ENCODE results near the gene WDR7.

WDR7 gene

DNA sequence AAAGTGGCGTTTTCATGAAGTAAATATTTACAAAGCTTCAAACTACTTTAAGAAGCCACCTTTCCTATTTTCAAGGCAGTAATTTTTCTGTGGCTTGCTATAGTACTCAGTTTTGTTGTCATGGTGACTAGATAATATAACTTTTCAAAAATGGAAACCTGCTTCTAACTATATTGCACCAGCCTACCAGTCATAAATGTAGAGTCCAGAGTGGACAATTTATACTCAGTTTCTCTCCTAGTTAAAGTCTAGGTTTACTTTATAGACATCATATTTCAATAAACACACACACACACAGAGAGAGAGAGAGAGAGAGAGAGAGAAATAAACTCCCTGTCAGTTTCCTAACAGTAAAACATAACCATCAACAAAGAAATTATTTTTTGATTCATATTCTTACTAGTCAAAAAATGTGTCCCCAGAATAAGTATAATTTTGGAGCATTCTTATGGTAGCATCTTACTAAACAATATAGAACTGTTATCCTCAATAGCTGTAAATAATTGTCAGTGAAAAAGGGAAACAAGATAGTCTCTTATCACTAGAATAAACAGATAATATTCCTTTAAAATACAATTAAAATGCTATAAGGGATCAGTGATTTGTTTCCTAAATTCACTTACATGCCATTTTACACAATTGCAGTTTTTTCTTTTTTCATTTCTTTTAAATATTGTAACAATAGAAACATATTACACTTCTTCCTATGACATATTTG is 332.3 kb downstream of the WDR7 start:
- no peak overlapping the region for H3K9ac ChIP-seq (ENCODE audit: low read depth, low read length)
- no peaks in the 10 kb centered on the region for H3K9me3 ChIP-seq (ENCODE audit: control insufficient read depth, insufficient read depth, low read length)
- no peaks in the 10 kb centered on the region for H3K27me3 ChIP-seq (ENCODE audit: control insufficient read depth, insufficient read depth, low read length)
- no peak overlapping the region for H3K4me3 ChIP-seq (ENCODE audit: low read depth, low read length)
- H3K36me3 ChIP-seq (ENCODE audit: control insufficient read depth, insufficient read depth, low read length) = no peaks in the 10 kb centered on the region
- peaks cover 8% of the 10 kb centered on the region for H3K4me1 ChIP-seq (ENCODE audit: control insufficient read depth, insufficient read depth, low read length)

DNA sequence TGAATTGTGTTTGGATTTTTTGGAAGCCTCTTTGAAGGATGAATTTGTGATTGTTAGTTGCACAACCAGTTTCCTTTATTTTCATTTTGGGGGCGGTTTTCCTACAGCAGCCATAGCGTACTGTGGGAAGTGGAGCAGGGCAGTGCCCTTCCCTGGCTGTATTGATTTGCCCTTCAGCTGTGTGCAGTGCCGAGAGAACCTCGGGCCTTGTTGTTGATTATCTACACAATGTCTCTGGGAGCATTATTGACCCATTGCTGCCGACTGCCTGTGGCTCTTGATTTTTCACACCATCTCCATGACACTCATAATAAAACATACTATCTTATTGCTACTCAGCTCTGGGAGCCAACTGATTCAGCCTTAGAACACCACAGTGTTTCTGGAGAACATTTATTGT is 333.6 kb downstream of the WDR7 start:
- no peaks in the 10 kb centered on the region for H3K27me3 ChIP-seq (ENCODE audit: control insufficient read depth, insufficient read depth, low read length)
- no peaks in the 10 kb centered on the region for H3K36me3 ChIP-seq (ENCODE audit: control insufficient read depth, insufficient read depth, low read length)
- H3K4me1 ChIP-seq (ENCODE audit: control insufficient read depth, insufficient read depth, low read length) = peaks cover 8% of the 10 kb centered on the region
- no peak overlapping the region for H3K4me3 ChIP-seq (ENCODE audit: low read depth, low read length)
- H3K9me3 ChIP-seq (ENCODE audit: control insufficient read depth, insufficient read depth, low read length) = no peaks in the 10 kb centered on the region
- H3K9ac ChIP-seq (ENCODE audit: low read depth, low read length) = no peak overlapping the region

DNA sequence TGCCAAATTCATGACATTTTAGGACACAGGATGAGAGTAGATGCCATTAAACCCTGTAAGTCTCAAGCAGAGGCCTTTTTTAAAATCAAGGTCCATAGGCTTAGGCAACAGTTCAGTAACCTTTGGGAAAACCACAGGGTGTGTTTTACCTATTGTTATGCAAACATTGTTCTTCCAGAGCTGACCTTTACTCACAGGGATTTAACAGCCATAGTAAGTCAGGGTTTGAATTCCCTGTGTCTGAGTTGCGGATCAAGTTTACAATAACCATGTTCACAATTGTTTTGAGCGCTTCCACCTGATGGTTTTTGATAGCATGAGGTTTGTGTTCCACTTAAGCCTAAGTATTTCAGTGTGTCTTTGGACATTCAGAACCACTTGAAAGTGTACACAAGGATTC is 335.7 kb downstream of the WDR7 start:
- H3K36me3 ChIP-seq (ENCODE audit: control insufficient read depth, insufficient read depth, low read length) = no peaks in the 10 kb centered on the region
- H3K9me3 ChIP-seq (ENCODE audit: control insufficient read depth, insufficient read depth, low read length) = no peaks in the 10 kb centered on the region
- no peak overlapping the region for H3K4me3 ChIP-seq (ENCODE audit: low read depth, low read length)
- peaks cover 8% of the 10 kb centered on the region for H3K4me1 ChIP-seq (ENCODE audit: control insufficient read depth, insufficient read depth, low read length)
- H3K9ac ChIP-seq (ENCODE audit: low read depth, low read length) = no peak overlapping the region
- H3K27me3 ChIP-seq (ENCODE audit: control insufficient read depth, insufficient read depth, low read length) = no peaks in the 10 kb centered on the region

DNA sequence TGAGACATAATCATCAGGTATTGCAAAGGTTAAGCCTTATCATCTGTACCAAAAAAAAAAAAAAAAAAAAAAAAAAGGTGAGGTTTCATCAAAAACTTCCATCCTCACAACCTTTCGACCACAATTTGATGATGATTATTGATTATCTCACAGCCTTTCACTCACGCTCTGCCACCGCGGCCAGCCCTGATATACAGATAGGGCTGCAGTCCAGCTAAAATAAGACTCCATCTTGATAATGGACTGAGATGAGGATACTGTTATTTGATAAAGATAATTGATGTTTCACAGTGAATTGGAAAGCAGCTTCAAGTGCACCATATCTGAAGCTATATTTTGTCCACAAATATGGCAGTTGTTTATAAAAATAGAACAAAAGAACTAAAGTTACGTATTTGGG is 336.1 kb downstream of the WDR7 start:
- Histone ChIP-seq H3K4me3 (ENCODE audit: low read depth, low read length) (no peak overlapping the region), H3K27me3 (ENCODE audit: control insufficient read depth, insufficient read depth, low read length) (no peaks in the 10 kb centered on the region), H3K4me1 (ENCODE audit: control insufficient read depth, insufficient read depth, low read length) (peaks cover 8% of the 10 kb centered on the region), H3K36me3 (ENCODE audit: control insufficient read depth, insufficient read depth, low read length) (no peaks in the 10 kb centered on the region), H3K9ac (ENCODE audit: low read depth, low read length) (no peak overlapping the region), H3K9me3 (ENCODE audit: control insufficient read depth, insufficient read depth, low read length) (no peaks in the 10 kb centered on the region)

DNA sequence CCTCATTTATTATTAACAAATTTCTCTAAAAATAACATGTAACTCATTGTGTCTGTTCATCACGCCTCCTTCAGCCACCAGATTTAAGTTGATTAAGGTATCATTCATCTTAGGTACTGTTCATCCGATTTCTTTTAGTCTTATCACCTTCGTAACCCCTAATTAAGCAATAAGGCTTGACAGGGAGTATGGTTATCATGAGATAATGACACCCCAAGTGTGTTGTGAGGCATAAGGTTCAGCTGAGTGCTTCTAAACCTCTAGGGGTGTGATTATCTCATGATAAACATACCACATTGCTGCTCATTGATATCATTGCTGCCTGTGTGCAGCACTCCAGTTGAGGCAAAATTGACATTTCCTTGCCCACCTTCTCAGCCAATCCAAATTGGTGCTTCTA is 336.9 kb downstream of the WDR7 start:
- H3K36me3 ChIP-seq (ENCODE audit: control insufficient read depth, insufficient read depth, low read length) = no peaks in the 10 kb centered on the region
- peaks cover 8% of the 10 kb centered on the region for H3K4me1 ChIP-seq (ENCODE audit: control insufficient read depth, insufficient read depth, low read length)
- H3K9ac ChIP-seq (ENCODE audit: low read depth, low read length) = no peak overlapping the region
- H3K4me3 ChIP-seq (ENCODE audit: low read depth, low read length) = no peak overlapping the region
- no peaks in the 10 kb centered on the region for H3K9me3 ChIP-seq (ENCODE audit: control insufficient read depth, insufficient read depth, low read length)
- H3K27me3 ChIP-seq (ENCODE audit: control insufficient read depth, insufficient read depth, low read length) = no peaks in the 10 kb centered on the region

DNA sequence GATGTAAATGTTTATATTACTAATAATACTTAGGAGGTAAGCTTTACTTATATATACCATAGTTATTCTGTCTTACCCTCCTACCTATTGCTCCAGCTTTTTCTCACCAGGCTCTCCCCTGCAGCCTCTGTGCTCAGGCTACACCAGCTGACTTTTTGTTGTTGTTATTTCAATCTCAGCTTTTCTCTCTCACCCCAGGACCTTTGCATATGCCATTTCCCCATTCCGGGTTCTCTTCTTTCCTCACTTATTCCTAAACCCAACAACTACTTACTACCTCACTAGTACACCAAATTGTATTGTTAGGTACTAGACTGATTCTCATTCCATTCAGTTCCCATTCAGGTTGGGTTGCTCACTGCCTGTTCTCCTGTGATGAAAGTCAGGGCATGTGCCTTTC is 339.5 kb downstream of the WDR7 start:
- Histone ChIP-seq H3K9ac (ENCODE audit: low read depth, low read length) (no peak overlapping the region), H3K36me3 (ENCODE audit: control insufficient read depth, insufficient read depth, low read length) (no peaks in the 10 kb centered on the region), H3K27me3 (ENCODE audit: control insufficient read depth, insufficient read depth, low read length) (no peaks in the 10 kb centered on the region), H3K4me3 (ENCODE audit: low read depth, low read length) (no peak overlapping the region), H3K9me3 (ENCODE audit: control insufficient read depth, insufficient read depth, low read length) (no peaks in the 10 kb centered on the region), H3K4me1 (ENCODE audit: control insufficient read depth, insufficient read depth, low read length) (peaks cover 7% of the 10 kb centered on the region)

DNA sequence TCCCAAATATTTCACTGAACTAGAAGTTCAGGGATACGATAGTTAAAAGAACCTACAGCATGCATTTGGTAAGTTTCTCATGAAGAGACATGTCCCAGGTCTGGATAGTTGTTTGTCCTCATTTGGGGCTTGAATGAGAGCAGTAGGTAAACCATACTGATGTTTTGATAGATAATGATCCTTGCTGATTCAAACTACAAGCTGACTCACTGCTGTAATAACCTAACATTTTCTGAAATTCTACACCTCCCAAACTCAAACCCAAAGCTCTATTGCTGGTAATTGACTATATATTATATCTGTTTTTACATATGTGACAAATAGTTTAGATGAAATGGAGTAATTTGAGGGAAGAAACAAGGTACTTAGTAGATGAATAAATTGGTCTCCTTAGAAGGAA is 341.6 kb downstream of the WDR7 start:
- H3K4me1 ChIP-seq (ENCODE audit: control insufficient read depth, insufficient read depth, low read length) = no peaks in the 10 kb centered on the region
- H3K4me3 ChIP-seq (ENCODE audit: low read depth, low read length) = no peak overlapping the region
- H3K9ac ChIP-seq (ENCODE audit: low read depth, low read length) = no peak overlapping the region
- H3K36me3 ChIP-seq (ENCODE audit: control insufficient read depth, insufficient read depth, low read length) = no peaks in the 10 kb centered on the region
- no peaks in the 10 kb centered on the region for H3K9me3 ChIP-seq (ENCODE audit: control insufficient read depth, insufficient read depth, low read length)
- H3K27me3 ChIP-seq (ENCODE audit: control insufficient read depth, insufficient read depth, low read length) = no peaks in the 10 kb centered on the region

DNA sequence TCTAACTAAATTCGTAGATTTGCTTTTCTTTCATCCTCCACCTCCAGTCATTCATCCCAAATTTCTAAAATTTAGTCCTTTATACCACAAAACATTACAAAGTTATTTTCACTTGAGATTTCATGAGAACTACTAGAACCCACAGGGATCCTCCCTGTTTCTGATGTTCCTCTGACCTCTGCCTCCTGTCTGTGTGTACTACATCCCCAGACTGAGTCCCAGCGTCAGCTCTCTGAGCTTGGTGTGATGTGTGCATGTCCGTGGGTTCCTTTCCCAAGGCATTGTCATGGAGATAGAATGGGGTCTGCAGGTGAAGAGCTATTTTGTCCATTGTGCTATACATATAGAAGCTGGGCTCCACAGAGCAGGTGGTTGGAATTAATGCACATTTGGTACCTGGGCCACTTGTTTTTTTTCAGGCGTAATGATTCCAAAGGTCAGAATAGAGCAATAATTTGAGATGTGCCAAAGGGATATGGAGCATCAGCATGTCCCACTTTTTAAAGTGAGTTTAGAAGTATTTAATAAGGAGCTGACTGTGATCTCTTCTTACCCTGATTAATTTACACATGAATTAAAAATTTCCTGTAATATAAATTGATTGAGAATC is 344.5 kb downstream of the WDR7 start:
- Histone ChIP-seq H3K9me3 (ENCODE audit: control insufficient read depth, insufficient read depth, low read length) (no peaks in the 10 kb centered on the region), H3K27me3 (ENCODE audit: control insufficient read depth, insufficient read depth, low read length) (no peaks in the 10 kb centered on the region), H3K9ac (ENCODE audit: low read depth, low read length) (no peak overlapping the region), H3K4me1 (ENCODE audit: control insufficient read depth, insufficient read depth, low read length) (no peaks in the 10 kb centered on the region), H3K4me3 (ENCODE audit: low read depth, low read length) (no peak overlapping the region), H3K36me3 (ENCODE audit: control insufficient read depth, insufficient read depth, low read length) (no peaks in the 10 kb centered on the region)

DNA sequence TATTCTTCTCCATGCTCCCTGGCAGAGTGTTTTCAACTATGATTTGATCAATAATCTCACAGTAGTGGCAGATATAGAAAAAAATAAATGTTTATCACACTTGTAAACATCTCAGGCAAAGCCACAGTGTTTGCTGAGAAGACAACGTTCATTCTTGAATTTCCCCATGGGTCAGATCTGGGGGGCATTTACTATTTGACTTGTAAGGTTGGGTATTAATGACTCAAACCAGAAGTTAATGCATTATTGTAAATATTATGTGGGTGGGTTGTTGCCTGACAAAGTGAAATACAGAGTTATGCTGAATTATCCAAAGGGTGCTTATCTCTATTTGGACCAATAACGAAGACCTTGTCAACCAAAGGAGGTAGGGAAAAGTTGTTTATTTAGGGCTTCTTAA is 346.0 kb downstream of the WDR7 start:
- no peaks in the 10 kb centered on the region for H3K4me1 ChIP-seq (ENCODE audit: control insufficient read depth, insufficient read depth, low read length)
- no peaks in the 10 kb centered on the region for H3K36me3 ChIP-seq (ENCODE audit: control insufficient read depth, insufficient read depth, low read length)
- H3K4me3 ChIP-seq (ENCODE audit: low read depth, low read length) = no peak overlapping the region
- no peak overlapping the region for H3K9ac ChIP-seq (ENCODE audit: low read depth, low read length)
- no peaks in the 10 kb centered on the region for H3K27me3 ChIP-seq (ENCODE audit: control insufficient read depth, insufficient read depth, low read length)
- no peaks in the 10 kb centered on the region for H3K9me3 ChIP-seq (ENCODE audit: control insufficient read depth, insufficient read depth, low read length)

DNA sequence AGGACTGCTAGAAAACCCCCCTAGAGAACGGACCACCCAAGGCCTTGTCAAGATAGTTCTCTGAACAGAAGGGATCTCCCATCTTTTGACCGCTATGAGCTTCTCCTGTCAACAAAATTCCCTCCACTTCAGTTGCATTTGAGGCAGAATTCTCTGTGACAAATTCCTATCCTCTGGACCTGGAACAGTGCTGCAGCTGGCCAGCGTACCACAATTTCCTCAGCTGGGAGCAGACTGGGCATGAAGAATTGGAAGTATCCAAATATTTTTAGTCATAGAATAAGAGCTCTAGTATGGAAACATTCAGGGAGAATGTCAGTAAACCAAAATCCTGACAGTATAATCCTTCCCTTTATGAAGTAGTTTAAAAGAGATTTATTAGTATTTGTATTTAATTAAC is 348.7 kb downstream of the WDR7 start:
- H3K36me3 ChIP-seq (ENCODE audit: control insufficient read depth, insufficient read depth, low read length) = no peaks in the 10 kb centered on the region
- no peaks in the 10 kb centered on the region for H3K9me3 ChIP-seq (ENCODE audit: control insufficient read depth, insufficient read depth, low read length)
- H3K4me1 ChIP-seq (ENCODE audit: control insufficient read depth, insufficient read depth, low read length) = no peaks in the 10 kb centered on the region
- H3K4me3 ChIP-seq (ENCODE audit: low read depth, low read length) = no peak overlapping the region
- H3K27me3 ChIP-seq (ENCODE audit: control insufficient read depth, insufficient read depth, low read length) = no peaks in the 10 kb centered on the region
- no peak overlapping the region for H3K9ac ChIP-seq (ENCODE audit: low read depth, low read length)

DNA sequence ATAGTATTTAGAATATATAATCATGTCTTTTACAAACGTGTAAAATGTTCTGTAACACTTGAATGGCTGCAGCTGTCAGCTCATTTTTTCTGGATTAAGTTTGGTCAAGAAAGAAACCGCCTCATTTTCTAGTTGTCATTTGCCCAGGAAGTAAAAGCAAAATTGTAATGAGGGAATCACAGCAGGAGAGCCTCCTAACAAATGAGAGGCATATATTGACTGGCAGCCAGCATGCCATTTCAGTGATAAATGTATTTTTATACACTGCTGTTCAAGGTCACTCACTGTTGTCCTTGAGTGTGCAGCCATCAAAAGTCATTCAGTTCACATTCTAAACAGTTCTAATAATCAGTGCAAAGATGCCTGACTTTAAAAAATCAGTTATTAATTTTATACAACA is 351.5 kb downstream of the WDR7 start:
- Histone ChIP-seq H3K4me1 (ENCODE audit: control insufficient read depth, insufficient read depth, low read length) (no peaks in the 10 kb centered on the region), H3K9ac (ENCODE audit: low read depth, low read length) (no peak overlapping the region), H3K36me3 (ENCODE audit: control insufficient read depth, insufficient read depth, low read length) (no peaks in the 10 kb centered on the region), H3K27me3 (ENCODE audit: control insufficient read depth, insufficient read depth, low read length) (no peaks in the 10 kb centered on the region), H3K4me3 (ENCODE audit: low read depth, low read length) (no peak overlapping the region), H3K9me3 (ENCODE audit: control insufficient read depth, insufficient read depth, low read length) (no peaks in the 10 kb centered on the region)

DNA sequence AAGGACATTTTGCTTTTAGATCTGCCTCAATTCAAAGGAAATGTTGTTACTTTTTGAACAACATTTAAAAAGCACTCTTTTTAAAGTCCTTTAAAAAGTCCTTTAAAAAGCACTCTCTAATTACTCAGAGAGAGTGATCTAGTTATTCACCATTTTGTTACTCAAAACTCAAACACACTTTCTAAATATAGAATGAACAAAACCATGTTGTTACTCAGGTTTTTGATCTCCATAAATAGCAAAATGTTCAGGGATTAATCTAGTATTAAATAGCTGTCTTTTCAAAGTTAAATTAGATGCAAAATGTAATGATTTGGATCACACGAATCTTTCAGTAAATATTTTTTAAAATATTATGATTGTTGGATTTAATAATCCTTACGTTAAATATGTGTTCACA is 352.2 kb downstream of the WDR7 start:
- Histone ChIP-seq H3K9me3 (ENCODE audit: control insufficient read depth, insufficient read depth, low read length) (no peaks in the 10 kb centered on the region), H3K27me3 (ENCODE audit: control insufficient read depth, insufficient read depth, low read length) (no peaks in the 10 kb centered on the region), H3K4me3 (ENCODE audit: low read depth, low read length) (no peak overlapping the region), H3K9ac (ENCODE audit: low read depth, low read length) (no peak overlapping the region), H3K36me3 (ENCODE audit: control insufficient read depth, insufficient read depth, low read length) (no peaks in the 10 kb centered on the region), H3K4me1 (ENCODE audit: control insufficient read depth, insufficient read depth, low read length) (no peaks in the 10 kb centered on the region)

All from iPS-15b (cell line).